Stimulated activated CD4-positive, alpha-beta T cell treated with anti-CD3 and anti-CD28 coated beads, TNF-alpha, amount 100 ng/mL, for 48 hours (primary cell): Measurements from ENCODE around the gene SAPCD2.
A peak's percentile ranks its signal among the peaks of the same experiment; 100 is the strongest.

Experiments
- DNase-seq, 3 donors: peaks; one replicate each; pipeline ENCODE4 v3.0.0-alpha.2; 2020; ENCODE audit warnings: low read depth in 3 of 3

The SAPCD2 gene

DNA sequence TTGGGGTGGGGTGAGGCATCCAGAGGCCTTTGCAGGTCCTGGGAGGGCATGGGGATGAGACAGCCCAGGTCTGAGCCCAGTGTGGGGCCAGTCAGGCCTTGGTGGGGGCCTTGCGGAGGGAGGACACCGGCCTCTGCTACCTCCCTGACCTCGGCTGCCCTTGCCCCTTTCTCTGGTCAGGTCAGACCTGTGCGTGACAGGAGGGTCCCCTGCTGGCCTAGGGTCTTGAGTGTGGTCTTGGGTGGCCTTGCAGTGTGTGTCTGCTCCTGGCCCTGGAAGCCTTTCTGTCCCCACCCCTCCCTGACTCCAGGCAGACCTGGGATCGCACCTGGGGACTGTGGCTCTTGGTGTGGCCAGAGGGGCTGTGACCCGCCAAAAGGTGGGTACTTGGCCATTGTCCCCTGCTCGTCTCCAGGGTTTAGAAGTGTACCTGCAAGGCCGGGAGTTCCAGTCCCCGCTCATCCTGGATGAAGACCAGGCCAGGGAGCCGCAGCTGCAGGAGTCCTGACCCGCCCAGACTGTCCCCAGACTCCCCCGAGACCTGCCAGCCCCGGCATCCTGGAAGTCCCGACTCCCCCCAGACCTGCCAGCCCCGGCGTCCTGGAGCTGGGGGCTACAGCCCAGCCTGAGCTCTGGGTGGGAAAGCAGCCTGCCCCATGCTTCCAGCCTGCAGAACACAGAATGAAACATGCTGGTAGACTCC lies 12.0 kb upstream of the SAPCD2 start:
- no peak for DNase-seq

DNA sequence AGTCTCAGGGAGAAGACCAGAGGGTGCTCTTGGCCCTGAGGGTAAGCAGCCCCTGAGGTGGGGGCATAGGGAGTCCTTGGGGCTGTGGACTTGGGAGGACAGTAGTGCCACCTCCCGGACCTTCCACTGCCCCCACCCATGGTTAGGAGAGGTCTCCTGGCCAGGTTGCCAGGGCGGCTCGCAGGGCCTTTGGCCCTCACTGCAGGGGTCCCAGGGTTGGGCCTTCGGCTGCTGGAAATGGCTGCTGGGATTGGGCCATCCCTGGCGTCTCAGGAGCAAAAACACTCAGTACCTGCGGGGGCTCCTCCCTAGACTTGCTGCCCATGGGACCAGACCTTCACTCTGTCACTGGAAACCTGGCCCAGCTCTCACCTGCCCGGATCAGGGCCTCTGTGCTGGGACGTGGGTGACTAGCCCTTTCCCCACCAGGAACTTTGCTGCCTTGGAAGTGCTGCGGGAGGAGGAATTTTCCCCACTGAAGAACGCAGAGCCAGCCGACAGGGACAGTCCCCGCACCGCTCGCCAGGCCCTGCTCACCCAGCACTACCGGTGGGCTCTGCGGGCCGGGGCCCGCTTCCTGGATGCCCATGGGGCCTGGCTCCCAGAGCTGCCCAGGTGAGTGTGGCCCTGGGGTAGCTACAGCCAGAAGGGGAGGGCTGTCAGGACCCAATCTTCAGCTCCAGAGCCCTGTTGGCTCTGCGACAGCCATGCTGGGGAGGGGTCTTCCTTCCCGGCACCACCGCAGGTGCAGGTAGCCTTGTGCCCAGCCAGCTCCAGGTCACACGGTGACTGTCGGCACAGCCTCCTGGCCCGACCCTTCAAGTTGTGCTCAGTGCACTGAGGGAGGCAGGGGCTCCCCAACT lies 10.1 kb upstream of the SAPCD2 start:
- no peak for DNase-seq

DNA sequence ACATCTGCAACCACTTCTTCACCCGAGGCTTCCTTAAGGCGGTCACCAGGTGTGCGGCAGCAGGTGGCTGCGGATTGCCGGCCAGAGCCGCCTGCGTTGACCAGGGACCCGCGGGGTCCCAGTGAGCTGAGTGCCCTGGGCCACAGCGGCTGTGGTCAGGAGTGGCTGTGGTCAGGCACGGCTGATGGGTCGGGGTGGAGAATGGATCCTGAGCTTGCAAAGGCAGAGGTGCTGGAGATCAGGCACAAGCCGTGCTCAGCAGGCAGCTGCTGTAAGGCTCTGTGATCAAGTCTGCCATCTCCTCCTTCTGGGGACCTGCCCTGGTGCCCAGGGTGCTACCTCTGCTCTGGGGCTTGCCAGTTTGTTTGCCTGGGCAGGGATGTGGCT lies 9.0 kb upstream of the SAPCD2 start:
- no peak for DNase-seq

DNA sequence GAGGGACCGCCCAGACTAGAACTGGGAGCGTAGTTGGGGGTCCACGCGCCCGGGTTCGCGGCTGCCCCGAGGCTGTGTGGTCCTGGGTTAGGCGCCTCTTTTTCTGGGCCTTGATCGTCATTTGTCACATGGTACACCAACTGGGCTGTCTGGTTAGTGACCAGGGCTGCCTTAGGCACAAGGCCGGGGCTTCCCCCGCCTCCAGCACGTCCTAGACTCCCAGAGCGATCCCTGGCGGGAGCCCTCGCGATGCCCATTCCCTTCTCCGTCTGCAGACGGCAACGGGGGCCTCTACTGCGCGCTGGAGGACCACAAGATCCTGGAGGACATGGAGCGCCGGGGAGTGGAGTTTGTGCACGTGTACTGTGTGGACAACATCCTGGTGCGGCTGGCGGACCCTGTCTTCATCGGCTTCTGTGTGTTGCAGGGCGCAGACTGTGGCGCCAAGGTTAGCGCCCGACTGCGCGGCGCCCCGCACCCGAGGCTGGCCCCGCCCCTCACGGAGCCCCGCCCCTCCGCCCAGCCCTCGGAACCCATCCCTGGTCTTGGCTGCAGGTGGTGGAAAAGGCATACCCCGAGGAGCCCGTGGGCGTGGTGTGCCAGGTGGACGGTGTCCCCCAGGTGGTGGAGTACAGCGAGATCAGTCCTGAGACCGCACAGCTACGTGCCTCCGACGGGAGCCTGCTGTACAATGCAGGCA lies 8.5 kb upstream of the SAPCD2 start:
- DNase-seq, result no peak

DNA sequence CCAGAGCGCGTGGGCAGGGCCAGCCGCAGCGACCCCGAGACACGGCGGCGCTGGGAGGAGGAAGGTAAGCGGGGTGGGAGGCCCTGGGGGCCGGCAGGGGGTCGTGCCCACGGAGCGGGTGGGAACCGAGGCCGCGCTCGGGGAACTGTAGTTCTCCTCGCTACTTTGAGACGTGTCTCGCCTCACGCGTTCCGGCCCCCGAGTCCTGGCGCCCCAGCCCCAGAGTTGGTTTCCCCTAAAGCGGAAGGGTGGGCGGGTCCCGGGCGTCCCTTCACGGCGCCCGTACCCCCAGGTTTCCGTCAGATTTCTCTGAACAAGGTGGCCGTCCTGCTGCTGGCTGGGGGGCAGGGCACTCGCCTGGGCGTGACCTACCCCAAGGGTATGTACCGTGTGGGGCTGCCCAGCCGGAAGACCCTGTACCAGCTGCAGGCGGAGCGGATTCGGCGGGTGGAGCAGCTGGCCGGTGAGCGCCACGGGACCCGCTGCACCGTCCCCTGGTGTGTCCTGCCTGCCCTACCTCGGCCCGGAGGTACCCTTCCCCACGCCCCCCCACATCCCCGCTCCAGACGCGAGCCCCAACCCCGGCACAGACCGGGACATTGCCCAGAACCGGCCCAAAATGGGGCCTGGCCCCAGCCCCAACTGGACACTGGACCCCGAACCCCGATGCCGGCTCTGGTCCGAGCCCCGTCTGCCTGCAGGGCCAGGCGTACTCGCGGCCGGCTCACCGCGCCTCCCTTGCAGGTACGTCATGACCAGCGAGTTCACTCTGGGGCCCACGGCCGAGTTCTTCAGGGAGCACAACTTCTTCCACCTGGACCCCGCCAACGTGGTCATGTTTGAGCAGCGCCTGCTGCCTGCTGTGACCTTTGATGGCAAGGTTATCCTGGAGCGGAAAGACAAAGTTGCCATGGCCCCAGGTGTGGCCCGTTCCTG lies 7.7 kb upstream of the SAPCD2 start:
- DNase-seq, result no peak

DNA sequence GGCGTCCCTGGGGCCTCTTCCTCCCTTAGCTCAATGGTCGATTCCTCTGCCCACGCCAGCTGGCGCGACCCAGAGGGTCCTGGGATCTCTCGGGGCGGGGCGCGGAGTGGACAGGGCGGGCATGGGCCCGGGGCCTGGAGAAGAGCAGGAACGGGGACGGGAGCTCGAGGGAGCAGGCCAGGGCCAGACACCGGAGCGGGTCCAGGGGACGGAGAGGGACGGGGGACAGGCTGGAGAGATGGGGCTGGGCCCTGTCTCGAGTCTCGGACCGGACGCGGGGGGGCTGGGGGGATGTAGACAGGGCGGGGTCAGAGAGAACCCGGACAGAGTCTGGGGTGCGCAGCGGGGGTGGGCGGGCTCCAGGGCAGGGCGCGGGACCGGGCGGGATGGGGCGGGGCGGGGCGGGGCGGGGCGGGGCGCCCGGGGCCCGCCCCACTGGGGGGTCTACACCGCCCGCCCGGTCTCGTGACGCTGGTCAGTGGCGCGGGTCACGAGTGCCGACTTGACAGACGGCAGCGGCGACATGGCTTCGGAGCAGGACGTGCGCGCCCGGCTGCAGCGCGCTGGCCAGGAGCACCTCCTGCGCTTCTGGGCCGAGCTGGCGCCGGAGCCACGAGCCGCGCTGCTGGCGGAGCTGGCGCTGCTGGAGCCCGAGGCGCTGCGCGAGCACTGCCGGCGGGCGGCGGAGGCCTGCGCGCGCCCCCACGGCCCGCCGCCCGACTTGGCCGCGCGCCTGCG lies 6.8 kb upstream of the SAPCD2 start, which contains the start of gene UAP1L1:
Gene UAP1L1, plus strand, starts transcription at position 508 of the 738 bp plus-strand sequence. Its CDS starts 16 bp downstream, at position 524.
- no peak for DNase-seq

DNA sequence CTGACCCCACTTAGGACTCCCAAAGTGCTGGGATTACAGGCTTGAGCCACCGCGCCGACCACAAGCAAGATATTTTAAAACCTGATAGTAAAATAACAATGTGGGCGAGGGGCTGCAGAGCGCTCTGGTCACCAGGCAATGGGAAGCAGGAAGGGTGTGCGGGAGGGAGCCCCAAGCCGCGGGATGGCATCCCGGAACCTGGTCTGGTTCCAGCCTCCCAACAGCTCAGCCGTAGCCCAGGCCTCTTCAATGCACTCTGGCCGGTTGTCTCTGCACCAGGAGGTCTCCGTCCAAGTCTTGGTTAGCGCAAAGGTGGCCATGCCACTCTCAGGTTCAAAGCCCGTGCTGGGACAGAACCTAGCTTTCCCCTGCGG lies 6.3 kb upstream of the SAPCD2 start:
- no peak for DNase-seq

DNA sequence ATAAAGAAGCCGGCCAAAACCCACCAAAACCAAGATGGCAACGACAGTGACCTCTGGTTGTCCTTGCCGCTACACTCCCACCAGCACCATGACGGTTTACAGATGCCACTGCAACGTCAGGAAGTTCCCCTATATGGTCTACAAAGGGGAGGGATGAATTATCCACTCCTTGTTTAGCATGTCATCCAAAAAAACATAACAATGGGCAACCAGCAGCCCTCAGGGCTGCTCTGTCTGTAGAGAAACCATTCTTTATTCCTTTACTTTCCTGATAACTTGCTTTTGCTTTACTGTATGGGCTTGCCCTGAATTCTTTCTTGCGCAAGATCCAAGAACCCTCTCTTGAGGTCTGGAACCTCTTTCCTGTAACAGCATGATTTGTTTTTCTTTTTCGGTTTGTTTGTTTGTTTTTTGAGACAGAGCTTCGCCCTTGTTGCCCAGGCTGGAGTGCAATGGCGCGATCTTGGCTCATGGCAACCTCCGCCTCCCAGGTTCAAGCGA lies 5.0 kb upstream of the SAPCD2 start:
- DNase-seq, result no peak

DNA sequence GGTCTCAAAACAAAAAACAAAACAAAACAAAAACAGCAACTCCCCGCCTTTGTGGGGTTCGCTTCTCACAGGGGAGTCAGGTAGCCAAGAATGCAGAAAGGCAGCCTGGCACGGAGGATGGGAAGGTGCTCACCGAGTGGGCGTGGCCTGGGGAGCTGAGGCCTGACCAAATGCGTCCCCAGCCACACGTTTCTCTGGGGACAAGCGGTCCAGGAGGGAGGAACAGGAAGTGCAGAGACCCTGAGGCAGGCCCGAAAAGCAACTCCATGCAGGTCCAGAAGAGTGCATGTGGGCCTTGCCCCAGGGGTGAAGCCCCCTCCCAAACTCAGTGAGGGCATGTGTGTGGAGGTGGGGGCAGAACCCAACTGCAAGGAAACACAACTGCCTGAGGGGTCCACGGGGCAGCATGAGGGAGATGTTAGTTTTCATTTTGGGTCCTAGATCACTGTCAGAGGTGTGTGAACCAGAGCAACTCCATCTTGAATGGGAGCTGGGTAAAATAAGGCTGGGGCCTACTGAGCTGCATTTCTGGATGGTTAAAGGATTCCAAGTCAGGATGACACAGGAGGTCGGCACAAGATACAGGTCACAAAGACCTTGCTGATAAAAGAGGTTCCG lies 4.4 kb upstream of the SAPCD2 start:
- no peak for DNase-seq

DNA sequence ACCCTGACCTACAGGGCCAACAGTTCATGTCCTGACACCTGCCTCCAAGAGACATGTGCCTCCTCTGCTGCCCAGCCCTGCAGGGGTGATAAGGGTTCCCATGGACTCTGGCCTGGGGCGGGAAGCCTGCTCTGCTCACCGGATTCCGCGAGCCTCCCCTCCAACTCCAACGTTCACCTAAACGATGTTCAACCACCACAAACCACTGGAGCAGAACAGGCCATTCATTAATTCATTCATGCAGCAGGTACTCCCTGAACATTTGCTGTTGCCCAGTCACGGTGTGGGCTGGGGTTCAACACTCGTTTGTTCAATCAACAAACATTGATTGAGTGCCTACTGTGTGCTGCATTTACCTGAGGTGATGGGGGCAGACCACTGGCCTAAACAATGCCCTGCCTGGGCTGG lies 3.6 kb upstream of the SAPCD2 start:
- no peak for DNase-seq

DNA sequence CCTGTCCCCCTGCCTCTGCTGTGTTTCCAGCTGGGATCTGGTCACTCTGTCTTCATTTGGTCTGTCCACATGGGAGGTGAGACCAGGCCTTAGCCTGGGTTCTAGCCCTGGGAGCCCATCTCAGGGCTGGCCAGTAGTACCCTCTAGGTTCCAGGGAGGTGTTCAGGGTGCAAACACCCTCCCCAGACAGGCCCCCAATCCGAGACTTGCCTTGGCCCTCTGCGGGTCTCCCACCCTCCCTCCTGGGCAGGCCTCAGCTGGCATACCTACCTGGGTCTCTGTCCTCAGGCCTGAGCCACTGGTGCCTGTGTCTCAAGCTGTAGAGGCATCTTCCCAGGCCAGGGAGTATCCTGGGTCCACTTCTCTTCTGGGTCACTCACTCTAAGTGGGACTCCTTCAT lies 925 bp upstream of the SAPCD2 start:
- DNase-seq, result no peak

DNA sequence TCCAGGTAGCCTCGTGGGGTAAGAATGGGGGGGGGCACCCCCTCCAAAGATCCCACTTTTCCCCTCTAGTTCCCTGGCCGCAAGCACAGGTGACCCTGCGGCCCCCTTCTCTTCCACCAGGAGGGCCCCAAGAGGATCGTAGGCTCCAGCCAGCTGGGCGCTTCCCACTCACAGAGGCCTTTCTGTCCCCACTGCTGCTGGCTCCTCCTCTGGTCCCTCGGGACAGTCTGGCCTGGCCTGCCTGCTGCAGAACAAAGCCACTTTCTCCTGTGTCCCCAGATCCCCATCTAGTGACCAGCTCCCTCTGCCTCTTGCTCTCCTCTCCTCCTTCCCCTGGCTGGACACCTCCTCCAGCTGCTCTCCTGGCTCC lies 534 bp upstream of the SAPCD2 start:
- no peak for DNase-seq

DNA sequence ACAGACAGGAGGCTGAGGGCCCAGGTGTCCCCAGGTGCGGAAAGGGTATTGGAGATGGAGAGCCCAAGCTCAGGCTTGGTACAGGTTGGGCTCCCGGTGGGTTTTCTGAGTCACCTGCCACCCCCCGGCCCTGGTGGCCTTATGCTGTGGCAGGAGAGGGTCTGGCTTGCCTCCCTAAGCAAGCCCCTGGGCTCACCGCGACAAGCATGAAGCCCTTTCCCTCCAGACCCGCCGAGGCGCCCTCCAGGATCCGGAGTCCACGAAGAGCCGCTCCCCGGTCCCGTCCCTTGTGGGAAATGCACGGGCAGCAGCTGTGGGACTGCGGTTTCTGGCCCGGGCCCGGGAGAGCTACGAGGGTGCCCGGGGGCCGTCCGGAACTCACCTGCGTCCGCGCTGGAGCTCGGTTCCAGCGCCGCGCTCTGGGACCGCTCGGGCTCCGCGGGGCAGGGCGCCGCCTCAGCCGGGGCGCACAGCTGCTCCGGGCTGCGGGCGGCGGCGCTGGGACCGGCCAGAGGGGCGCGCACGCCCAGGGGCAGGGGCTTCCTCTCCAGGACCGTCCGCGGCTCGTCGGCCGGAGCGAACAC lies 757 bp downstream of the SAPCD2 start:
- no peak for DNase-seq

DNA sequence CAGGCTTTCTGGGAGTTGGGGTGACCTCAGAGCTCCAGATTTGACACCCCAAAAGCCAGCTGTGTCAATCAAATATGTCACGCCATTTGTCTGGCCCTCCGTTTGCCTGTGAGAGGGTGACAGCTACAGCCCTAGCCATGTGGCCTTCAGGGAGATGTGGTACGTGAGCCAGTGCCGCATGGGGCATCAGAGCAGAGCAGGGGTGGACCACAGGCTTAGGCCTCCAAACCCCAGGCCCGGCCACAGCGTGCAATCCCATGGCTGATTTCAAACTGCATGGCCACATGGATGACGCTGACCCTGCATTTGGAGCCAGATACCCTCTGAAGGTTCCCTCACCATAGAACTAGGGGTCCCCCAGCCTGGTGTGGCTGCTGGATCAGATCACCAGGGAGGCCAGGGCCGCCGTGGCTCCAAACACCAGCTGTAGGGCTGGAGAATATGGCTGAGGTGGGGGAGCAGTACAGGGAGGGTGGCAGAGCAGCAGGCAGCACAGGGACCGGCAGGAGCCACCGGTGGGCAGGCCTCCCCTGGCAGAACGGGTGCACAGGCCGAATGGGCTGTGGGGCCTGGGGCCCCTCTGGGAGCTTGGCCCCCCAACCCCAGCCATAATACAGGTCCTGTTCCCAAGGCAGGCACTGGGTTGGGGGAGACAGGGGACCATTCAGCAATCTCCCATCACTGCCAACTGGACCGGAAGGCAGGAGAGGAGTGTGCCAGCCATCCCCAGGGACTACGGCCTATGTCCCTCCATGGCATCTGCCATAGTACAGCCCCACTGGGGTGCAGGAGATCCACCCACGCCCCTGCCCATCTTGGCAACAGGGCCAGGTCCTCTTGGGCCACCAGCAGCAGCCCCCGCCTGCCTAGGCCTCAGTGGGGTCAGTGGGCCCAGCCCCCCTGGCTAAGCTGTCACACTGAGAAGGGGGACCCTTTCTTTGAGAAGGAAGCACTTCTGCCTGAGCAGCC lies 1.5 kb downstream of the SAPCD2 start:
- no peak for DNase-seq

DNA sequence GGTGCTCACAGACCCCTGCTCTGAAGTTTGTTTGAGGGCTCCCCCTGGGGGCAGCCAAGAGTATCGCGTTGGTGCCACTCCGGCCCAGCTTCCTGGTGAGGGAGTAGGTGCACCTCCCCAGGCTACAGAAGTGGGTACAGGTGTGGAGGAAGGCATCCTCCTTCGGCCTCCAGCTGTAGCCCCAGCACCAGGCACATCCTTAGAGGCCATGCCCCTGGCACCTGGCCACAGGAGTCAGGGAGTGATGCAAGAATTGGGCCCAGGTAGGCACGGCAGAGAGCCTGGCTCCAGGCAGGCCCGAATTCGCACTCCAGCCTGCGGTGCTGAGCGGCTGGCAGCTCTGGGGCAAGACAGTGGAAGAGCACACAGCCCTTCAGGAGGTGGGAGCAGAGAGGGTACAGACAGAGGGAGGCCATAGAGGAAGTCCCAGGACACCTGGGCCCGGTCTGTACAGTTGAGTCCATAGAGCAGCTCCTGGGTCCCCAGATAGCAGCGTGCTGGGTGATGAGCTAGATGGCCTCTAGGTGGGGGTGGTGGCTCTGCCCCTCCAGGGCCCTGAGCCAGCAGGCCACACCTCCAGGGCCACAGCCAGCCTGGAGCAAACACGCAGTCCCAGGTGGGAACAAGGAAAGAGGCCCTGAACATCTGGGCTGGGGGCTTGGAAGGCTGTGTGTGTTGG lies 2.4 kb downstream of the SAPCD2 start:
- DNase-seq, result peak; percentile 71 to 80 (median 75)

DNA sequence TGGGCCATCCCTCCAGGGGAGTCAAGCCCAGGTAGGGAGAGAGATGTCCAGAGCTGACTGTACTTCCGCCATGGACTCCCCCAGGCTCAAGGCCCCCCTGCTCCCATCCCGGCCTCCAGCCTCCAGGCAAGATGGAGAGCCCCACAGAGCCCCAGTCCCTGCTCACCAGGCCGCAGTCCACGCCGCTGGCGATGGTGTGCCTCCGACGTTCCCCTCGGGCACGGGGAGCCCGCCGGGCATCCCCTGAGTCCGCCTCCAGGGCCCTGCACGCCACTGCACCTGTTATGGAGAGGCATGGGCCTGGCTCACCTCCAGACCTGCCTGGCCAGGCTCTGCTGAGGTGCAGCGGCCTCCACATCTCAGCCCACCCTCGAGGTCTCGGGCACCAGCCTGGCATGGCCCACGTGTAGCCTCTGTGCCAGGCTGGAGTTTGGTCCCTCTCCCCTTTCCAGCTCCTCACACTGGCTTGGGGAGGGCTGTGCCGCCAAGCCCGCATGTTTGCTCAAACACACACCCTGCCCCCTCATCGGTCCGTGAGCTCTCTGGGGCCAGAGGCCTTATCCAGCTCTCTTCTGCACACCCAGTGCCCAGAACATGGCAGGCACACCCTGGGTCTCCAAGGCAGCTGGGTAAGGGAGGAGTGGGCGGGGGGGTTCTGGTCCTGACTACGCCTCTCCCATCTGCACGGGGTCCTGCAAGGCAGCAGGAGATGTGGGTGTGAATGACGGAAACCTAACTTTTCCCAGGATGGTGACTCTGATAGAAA lies 4.1 kb downstream of the SAPCD2 start:
- DNase-seq, result no peak

DNA sequence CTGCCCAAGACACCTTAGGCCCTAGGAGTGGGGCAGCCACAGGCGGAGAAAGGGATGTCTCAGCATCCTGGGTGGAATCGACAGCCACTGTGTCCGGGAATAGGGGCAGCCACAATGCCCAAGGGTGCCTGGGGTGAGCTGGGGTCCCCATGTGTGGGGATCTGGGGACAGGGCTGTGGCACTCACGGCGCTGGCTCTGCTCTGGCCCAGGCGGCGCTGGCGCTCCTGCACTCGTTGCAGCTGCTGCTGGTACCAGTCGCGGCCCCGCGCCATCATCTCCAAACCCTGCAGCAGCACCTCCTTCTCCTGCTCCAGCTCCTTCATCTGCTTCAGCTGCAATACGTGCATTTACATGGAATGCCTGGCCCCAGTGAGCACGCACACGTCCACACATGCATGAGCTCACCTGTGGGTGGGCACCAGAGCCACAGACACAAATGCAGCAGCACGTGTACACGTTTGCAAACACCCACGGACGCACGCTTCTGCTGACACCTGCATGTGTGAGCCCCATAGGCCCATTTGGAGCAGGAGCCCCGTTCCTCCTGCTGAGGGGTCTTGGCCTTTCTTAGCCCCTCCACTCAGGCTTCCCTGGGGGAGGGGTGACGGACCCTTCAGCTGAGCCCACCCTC lies 4.9 kb downstream of the SAPCD2 start:
- DNase-seq, result no peak
